Activated CD4-positive, alpha-beta T cell treated with anti-CD3 and anti-CD28 coated beads, Interleukin-10, Interleukin-2, amounts not matched to agents 100 ng/mL and 50 ng/mL, durations not matched to agents 16 hours and 8 hours (primary cell): ENCODE results near the gene USP22.
"Not testable (repeated sequence)": the region's sequence is repeated elsewhere in the genome, so short reads cannot be mapped to it uniquely, and the experiment has no call there.

Source experiments
- DNase-seq: peaks from one replicate; pipeline ENCODE4 v3.0.0-alpha.2; 2020

Gene USP22

DNA sequence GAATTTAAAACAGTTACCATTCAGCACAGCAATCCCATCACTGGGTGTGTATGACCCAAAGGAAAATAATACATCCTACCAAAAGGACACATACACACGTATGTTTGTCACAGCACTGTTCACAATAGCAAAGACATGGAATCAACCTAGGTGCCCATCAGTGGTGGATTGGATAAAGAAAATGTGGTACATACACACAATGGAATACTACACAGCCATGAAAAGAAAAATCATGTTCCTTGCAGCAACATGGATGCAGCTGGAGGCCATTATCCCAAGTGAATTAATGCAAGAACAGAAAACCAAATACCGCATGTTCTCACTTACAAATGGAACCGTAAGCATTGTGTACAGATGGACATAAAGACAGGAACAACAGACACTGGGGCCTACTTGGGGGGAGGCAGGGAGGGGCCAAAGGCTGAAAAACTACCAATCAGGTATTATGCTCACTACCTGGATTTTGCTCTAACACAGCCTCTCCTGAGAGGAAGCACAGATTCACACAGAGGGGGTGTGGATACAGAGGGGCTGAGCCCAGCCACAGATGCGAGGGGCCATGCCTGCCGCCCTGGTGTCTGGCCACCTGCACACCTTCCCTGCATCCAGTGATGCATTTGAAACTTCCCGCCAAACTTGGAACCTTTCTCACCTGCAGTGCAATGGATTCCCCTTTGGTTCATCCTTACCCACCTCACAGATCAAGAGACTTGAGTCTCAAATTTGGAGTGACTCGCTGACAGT lies 55.9 kb downstream of the USP22 start:
- DNase-seq = no peak

DNA sequence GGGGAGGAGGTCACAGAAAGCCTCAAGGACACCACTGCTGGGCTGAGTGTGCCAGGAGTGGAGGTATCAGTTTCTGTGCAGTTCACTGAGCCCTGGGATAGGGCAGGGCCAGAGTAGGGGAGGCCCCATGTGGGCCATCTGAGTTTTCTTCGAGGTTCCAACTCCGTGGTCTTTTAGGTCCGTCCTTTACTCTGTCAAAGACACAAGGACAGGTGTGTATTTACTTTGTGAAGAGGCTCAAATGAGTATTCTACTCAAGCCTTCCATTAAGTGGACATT lies 59.5 kb downstream of the USP22 start:
- DNase-seq = no peak

DNA sequence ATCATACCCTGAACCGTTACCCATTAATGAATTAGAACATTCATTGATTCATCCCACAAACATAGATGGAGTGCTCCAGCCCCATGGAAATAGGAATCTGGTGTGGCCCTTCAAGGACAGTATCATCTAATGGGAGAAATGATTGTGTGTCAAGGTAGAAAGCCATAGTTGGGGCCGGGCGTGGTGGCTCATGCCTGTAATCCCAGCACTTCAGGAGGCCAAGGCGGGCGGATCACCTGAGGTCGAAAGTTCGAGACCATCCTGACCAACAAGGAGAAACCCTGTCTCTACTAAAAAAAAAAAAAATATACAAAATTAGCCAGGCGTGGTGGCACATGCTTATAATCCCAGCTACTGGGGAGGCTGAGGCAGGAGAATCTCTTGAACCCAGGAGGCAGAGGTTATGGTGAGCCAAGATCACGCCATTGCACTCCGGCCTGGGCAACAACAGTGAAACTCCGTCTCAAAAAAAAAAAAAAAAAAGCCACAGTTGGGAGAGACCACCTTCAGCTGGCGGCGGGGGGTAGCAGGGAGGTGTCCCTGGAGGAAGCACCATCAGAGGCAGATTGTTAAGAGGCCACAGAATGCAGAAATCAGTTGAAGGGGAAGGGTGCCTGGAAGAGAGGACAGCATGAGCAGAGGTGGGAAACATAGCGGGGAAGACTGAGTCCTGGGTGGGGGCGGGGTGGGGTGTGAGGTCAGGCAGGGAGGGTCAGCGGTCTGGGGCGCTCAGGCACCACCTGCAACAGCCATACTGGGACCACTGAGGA lies 60.0 kb downstream of the USP22 start:
- DNase-seq = no peak

DNA sequence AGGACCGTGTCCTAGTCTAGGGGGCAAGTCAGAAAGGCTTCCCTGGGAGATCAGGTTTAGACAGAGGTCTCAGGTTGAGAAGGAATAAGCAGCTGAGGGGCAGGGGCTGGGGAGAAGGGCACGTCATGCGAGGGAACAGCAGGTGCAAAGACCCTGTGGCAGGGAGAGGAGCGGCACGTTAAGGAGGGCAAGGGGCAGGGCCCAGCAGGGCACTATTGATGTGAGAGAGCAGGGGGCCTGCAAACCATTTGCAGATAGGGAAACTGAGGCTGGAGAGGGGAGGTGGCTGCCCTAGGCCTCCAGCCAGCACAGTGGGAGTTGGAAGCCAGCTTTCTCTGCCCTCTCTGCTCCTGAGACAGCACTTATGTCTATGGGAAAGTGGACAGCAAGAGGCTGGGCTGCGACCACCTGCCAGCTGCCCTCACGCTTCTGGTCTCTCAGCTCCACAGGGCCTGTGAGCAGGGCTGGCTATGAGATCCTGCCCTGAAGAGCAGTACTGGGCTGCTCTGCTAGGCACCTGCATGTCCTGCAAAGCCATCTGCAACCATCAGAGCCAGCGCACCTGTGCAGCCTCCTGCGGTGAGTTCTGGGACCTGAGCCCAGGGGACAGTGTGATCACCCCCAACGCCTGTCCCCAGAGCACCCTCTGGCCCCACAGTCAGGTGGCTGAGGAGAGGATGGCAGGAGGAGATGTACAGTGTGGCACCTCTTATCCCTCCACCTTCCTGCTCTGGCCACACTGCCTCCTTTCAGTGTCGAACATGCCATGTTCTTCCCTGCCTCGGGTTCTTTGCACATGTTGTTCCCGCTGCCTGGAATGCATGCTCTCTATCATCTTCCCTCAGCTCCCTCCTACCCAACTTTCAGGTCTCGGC lies 61.5 kb downstream of the USP22 start:
- no peak for DNase-seq

DNA sequence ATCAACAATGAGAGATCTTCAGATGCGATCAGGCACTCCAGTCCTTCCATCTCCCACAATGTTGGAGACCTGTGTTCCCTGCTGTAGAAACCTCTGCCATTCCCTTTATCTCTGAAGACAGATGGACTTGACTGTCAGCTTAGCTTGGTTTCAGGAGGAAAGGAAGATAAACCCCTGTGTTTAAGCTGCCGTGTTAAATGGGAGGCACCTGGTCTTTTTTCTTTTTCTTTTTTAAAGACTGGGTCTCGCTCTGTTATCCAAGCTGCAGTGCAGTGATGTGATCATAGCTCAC lies 63.1 kb downstream of the USP22 start:
- DNase-seq = no peak

DNA sequence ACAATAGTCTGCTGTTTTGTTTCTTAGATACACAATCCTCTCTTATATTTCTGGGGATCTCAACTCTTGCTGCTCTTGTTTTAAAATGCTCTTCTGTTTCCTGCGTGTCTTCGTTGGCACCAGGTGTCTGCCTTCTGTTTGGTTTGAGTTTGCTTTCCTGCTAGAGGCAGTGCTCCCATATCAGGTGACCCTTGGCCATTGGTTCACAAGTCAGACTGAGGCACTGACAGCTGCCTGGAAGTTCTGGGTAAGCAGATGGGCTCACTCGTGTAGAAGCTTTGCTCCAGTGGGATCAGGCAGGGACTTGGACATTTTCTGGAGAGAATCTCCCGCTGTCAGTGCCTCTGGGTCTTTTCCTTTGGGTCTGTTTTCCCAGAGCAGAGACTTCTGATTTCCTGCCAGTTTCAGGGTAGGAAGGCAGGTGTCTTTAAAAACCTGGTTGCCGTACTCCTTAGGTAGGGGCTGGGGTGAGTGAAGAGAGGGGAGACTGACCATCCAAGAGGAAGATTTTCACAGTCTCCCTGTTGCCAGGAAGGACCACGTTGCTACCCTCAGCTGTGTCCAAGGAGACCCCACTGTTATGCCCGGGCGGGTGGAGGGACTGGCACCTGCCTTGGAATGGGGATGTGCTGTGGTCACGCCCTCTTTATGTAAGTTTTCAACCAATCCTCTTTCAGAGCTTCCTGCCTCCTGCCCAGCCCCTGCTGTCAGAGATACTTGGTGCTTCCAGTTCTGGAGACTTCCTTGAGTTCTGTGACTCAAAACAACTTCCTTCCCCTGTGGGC lies 63.6 kb downstream of the USP22 start:
- not testable (repeated sequence) for DNase-seq

DNA sequence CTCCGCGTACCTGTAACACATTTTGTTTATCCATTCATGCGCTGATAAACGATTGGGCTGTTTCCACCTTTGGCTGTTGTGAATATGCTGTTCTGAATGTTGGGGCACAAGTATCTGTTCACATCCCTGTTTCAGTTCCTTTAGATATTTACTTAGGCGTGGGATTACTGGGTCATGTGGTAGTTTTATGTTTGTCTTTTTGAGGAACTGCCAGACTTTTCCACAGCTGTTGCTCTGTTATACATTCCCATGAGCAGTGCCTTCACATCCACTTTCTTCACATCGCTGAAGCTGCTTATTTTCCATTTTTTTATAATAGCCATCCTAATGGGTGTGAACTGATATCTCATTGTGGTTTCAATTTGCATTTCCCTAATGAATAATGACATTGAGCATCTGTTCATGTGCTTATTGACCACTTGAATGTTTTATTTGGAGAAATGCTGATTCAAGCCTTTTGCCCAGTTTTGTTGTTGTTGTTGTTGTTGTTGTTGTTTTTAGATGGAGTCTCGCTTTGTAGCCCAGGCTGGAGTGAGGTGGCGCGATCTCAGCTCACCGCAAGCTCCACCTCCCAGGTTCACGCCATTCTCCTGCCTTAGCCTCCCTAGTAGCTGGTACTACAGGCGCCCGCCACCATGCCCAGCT lies 65.1 kb downstream of the USP22 start:
- DNase-seq = not testable (repeated sequence)

DNA sequence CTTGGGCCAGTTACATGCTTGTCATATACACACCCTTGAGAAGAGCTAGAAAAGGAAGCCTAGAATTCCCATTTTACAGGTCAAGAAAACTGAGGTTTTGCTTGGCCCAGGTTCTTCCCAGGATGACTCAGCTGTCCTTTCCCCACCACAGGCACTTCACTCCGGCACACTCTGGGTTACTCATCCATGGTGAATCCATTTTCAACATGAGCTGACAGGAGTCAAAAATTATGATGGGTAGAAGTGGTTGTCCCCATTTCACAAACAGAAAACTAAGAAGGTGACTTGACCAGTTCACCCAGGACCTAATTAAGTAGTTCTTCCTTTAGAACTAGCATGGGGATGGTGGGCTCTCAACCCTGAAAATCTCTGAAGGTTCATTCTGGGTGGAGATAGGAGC lies 67.2 kb downstream of the USP22 start:
- no peak for DNase-seq

DNA sequence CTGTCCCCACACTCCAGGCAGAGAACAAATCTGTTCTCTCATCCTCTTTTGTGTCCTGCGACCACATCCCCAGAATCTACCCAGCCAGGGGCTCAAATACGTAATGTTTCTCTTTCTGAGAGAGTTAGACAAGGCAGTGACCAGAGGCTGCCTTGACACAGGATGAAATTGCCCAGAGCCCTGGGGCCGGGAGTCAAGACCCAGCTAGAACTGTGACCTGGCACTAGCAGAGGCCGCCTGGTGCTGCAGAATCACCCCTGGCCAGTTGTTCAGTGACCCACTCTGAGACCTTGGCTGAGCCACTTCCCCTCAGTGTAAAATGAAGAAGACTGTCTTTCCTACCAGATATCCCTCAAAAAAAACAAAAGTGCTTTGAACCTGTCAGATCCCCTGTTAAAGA lies 72.5 kb downstream of the USP22 start:
- no peak for DNase-seq

DNA sequence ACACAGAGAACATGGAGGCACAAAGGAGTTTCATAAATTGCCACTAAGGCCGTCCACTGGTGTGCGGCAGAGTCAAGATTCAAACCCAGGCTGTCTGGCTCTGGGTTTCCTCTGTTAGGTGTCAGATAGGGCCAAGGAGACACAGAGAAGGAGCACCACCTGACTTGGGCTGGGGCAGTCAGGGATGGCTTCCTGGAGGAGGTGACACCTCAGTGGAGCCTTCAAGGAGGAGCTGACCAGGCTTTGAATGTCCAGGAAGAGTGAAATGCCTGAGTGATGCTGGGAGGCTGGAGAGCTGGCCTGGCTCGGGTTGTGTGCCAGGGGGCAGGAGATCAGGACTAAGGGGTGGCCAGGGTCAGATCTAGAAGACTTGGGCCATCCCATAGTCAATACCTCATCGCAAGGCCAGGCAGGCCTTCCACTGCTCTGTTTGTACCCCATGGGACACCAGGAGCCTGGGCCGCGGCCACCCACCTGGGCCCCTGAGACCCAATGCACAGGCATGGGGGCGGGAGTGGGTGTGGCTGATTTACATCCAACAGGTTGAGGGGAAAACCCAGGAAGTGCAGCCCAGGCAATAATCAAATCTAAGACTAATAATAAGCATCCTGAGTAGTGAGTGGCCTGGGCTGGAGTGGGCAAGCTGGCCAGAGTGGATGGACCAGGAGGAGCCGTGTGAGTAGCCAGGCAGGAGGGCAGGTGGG lies 73.7 kb downstream of the USP22 start:
- no peak for DNase-seq

DNA sequence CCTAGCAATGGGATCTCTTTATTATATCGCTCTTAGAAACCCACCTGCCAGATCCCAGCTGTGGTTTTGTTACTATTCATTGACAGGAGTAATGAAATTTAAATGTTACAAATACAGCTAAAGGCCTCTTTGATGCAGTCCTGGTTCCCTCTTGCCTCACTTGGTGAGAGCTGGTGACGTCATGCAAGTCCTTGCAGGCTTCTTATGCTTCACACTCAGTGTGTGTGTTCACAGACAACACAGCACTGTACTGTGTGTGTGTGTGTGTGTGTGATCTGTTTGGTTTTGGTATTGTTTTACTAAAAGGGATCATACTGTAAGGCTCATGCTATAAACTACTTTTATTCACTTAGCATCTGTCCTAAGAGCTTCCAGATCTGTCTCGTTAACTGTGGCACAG lies 75.0 kb downstream of the USP22 start:
- no peak for DNase-seq

DNA sequence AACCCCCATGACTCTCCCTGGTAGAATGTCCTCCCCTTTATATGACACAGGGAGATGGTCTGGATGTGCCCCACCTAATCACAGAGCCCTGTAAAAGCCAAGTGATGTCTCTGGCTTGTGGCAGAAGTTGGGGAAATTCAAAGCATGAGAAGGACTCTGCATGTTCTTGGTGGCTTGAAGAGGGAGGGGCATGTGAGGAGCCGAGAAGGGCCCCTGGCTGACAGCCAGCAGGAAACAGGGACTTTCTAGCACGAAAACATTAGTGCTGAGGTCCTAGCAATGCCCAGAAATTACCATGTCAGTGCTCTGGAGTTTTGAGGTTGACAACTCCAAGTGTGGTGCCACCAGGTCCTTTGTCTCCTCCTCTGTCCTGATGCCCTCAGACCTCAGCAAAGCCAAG lies 75.9 kb downstream of the USP22 start:
- no peak for DNase-seq

DNA sequence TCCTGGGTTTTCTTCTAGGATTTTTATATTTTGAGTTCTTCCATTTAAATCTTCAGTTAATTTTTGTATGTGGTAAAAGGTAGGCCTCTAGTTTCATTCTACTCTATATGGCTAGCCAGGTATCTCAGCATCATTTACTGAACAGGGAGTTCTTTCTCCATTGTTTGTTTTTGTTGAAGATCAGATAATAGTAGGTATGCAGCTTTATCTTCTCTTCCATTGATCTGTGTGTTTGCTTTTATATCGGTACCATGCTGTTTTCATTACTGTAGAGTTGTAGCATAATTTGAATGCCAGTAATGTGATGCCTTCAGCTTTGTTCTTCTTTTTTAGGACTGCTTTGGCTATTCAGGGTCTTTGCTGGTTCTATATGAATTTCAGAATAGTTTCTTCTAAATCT lies 77.3 kb downstream of the USP22 start:
- no peak for DNase-seq

DNA sequence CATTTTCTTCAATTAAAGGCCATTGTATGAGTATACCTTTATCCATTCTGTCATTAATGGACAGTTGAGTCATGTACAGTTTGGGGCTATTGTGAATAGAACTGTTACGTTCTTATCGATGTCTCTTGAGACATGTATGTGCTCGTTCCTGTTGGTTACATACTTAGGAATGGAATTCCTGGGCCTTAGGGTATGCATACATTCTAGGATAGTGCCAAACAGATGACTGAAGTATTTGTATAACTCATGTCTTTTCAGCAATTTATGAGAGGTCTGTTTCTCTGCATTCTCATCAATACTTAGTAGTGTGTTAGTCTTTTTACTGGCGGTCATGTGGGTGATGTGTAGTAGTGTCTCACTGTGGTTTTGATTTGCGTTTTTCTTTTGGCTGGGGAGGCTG lies 81.2 kb downstream of the USP22 start:
- DNase-seq = no peak

DNA sequence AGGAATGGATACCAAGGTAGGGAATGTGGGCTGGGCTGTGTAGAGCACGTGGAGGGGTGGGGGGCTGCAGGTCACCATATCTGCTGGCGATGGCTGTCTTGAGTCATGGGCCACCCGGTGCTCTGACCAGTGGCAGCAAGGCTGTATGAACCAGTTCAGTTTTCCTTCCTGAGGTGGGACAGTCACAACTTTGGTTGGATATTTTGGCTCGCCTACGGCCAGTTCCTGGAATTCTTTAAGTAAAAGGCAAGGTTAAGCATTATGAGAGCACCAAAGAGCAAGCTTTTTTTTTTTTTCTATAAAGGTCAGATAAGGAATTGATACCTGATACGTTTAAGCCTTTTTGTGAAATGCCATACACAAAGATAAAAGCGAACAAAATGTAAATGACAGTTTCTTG lies 81.9 kb downstream of the USP22 start:
- DNase-seq = no peak

DNA sequence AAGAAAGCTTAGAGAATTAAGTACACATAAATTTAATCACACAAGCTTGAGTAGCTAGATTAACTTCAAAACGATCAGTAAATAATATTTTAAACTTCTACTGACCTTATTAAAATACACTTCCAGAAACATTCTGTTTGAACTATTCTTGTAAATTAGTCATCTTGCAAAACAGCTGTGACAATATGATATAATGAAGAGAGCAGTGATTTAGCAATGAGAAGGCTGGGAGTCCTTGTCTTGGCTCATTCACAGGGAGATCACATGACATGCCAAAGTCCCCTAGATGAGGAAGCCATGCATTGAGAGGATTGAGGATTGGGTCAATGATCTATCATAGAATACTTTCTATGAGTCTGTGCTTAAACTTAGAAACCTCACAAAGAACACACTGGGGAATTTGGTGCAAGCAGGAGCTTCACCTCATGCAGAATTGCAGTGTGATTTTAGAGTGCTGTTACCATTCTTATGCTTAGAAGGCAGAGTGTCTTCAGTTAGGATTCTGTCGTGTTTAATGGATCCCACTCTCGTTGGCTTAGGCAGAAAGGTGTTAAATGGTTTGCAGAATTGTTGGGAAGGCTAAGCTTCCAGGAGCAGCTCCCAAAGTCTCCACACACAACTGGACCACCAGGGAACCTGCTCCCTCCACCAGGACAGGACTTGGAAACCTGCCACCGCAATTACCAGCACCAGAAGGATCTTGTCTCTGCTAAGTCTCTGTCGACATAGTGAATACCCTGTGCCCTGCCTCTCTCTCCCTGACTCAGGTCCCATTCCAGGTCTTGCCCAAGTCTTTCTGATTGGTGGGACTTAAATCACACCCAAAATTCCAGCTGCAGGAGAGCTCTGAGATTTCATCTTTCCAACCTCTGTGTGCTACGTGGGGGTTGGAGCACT lies 87.1 kb downstream of the USP22 start:
- DNase-seq = no peak

DNA sequence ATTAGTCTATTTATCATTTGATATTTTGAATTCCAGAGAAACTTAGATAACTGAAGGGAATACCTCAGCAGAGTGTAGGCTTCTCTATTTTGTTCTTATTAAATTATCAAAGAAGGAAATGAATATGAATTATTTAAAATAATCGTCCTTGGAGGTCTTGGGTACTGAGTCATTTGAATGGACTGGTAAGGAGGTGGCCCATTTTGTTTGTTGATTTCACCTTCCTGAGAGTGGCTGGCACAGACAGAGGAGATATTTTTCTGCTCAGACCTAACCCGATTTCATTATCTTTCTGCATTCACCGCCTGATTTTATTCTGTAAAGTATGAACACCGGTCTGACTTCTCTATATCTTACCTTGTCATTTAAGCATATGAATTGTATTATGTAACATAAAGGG lies 88.0 kb downstream of the USP22 start:
- no peak for DNase-seq

DNA sequence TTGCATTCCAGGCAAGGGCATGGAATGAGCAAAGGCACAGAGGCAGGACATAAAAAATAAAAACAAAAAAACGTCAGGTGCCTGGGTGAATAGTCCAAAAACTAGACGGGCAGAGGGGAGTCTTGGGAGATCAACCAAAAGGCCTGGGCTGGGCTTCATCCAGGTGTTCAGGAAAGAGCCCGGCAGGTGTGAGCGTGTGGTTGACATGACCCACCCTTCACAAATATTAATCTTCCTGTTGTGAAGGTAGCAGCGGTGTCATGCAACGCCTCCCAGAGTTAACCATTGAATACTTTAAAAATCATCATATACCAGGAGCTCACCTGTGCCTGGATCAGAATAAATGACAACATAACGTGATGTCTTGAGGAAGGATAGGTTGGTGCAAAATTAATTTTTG lies 90.6 kb downstream of the USP22 start:
- DNase-seq = no peak
